Measurements from ENCODE around the gene AKT3.

Gene AKT3

DNA sequence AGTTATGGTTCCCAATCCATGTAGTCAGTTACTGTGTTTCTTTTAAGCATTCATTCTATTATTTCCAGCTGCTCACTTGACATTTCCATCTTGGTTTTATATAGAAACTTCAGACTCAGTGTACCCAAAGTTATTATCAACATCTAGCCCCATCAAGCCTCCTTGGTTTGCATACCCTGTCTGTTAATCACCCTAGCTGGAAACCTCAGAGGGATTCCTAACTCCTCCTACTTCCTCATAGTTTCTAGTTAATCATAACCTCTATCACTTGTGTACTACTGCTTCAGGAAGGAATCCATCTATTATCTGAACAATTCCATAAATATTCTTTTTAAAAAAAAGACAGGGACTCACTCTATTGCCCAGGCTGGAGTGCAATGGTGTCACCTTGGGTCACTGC, 300.9 kb downstream of the AKT3 start:
- no peak for DNase-seq

DNA sequence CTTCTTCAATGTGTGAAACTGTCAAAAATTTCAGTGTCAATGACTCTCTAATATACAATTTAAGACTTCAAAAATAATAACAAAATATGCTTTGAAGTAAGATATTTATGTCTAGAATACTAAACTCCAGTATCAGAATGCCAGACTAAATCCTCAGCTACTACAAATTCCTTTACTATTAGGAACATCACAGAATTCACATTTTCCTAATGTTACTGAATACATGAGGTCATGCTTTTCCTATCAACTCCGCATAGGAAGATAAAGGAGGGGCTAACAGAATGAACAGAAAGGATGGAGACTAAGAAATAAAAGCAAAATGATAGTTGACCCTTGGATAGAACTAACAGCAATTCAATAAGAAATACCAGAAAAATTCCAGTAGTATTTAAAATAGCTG, 301.5 kb downstream of the AKT3 start:
- no peak for DNase-seq

DNA sequence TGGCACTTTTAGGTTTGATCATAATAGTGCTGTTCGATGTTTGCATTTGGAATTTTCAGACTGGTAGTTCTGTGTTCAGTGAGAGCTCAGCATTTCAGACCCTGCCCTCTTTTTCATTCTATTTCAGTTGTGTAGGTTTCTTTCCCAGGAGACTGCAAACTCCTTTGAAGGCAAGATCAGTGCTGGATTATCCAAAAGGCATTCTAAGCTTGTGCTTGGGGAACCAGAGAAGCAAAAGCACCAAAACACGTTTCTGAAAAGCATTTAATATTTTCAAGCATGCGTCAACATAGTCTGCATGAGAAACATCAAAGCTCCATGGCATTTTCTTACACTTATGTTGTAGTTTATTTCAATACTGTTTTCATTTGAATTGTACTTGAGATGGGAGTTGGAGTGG, 302.2 kb downstream of the AKT3 start:
- DNase-seq = no peak

DNA sequence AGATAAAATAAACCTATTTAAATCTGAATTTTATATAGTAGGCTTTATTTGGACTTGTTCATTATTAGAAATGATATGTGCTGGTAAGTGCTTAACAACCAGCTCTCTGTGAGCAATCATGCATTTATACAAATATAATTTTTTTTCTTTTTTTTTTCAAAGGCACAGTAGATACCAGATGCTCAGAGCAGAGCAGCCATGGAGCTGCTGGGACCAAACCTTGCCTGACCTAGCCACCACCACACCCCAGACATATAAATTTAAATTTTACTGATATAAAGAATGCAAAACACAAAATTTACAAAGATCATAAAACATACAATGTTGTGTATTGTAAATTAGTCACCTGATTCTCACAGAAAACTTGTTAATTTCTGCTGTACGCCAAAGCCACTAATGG, 303.6 kb downstream of the AKT3 start:
- no peak for DNase-seq

DNA sequence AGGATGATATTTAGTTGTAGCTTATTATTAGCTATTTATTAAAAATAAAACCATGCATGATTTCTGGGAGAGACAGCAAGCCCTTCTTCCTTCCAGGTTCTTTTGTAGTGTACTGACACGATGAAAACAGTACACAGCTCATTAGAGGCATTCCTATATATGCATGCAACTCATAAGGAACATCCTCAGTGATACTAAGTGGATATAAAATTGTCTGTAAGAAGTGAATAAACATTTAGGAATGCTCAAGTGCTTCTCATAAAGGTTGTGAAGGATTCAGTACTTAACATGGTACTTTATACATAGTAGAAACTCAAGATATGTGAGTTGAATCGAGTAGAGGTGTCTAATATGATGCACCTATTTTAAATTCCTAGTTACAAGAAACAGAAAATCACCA, 306.5 kb downstream of the AKT3 start:
- no peak for DNase-seq

DNA sequence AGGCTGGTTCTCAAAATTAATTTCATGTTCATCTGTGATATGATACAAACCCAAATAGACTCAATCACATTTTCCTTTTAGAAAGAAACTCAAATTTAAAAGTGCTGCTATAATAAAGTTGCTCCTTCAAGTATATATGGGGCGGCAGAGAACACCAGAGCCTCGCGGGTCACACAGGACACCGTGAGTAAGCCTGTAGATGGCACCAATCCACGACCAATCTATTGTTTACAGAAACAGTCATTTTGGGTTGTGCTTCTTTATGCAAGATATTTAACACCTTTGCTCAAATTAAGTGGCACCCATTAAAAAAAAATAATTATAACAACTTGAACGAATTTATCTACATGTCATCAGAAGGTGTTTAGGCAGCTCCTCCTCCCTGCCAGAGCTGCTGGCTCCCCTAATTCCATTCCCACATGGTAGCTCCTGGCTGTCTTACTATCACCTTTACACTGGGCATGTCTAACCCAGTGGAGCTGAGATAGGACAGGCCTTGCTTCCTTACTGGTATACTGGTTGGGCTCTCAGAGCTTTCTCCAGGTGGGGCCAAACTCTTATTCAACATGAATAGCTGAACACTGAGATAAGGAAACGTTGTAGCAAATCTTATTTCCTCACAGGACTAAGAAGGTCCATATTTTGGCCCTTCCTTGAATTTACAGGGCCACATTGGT, 307.2 kb downstream of the AKT3 start:
- DNase-seq = no peak

DNA sequence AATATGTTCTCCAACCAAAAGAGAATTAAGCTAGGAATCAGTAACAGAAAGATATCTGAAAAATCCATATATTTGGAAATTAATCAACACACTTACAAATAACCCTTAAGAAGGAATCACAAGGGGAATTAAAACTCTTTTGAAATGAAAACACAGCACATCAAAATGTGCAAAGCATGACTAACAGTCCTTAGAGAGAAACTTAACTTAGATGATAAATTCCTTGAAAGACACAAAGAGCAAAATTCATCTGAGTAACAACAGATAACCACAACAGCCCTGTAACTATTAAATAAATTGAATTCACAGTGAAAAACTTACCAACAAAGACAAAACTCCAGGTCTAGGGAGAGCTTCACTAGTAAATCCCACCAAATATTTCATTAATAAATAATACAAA, 310.4 kb downstream of the AKT3 start:
- no peak for DNase-seq

DNA sequence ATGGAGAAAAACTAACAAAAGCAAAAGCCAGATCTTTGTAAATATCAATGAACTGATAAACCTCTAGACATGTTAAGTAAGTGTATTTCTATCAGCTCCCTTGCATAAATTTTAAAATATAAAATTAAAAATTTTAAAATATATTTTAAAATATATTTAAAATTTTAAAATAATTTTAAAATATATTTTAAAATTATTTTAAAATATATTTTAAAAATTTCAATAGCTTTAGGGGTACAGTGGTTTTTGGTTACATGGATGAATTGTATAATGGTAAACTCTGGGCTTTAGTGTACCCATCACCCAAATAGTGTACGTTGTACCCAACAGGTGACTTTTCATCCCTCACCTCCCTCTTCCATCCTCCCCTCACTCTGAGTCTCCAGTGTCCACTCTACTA, 315.0 kb downstream of the AKT3 start:
- no peak for DNase-seq

DNA sequence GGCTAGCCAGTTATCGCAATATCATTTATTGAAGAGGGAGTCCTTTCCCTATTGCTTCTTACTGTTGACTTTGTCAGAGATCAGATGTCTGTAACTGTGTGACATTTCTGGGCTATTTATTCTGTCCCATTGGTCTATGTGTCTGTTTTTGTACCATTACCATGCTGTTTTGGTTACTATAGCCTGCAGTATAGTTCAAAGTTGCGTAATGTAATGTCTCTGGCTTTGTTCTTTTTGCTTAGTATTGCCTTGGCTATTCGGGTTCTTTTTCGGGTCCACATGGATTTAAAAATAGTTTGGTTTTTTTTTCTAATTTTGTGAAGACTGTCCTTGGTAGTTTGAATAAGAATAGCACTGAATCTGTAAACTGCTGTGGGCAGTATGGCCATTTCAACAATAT, 320.5 kb downstream of the AKT3 start:
- DNase-seq = no peak

DNA sequence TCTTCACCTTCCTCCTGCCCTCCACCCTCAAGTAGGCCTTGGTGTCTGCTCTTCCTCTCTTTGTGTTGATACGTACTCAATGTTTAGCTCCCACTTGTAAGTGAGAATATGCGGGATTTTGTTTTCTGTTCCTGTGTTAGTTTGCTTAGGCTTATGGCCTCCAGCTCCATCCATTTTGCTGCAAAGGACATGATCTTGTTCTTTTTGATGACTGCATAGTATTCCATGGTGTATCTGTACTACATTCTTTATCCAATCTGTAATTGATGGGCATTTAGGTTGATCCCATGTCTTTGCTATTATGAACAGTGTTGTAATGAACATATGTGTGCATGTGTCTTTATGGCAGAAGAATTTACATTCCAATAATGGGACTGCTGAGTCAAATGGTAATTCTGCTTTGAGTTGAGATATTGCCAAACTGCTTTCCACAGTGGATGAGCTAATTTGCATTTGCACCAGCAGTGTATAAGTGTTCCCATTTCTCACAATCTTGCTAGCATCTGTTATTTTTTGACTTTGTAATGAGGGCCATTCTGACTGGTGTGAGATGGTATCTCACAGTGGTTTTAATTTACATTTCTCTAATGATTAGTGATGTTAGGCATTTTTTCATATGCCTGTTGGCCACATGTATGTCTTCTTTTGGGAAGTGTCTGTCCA, 321.5 kb downstream of the AKT3 start:
- peak in 1 of 5 experiments; percentile 26 for DNase-seq

DNA sequence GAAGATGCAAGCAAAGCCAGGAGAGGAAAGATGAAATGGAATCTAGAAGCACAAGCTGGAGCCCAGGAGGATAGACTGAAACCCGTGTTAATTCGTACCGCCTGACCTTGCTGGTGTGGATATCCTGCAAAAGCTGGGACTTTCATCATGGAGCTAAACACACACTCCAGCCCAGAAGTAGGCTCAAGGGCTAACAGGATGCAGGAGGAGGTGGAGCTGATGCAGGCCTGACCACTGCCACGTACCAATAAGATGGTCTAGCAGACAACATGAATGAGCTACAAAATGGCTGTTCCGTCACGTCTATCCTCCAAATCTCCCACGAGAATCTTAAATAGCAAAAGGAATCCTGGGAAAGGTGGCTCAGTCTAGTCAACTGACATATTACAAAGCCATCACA, 323.9 kb downstream of the AKT3 start:
- no peak for DNase-seq

DNA sequence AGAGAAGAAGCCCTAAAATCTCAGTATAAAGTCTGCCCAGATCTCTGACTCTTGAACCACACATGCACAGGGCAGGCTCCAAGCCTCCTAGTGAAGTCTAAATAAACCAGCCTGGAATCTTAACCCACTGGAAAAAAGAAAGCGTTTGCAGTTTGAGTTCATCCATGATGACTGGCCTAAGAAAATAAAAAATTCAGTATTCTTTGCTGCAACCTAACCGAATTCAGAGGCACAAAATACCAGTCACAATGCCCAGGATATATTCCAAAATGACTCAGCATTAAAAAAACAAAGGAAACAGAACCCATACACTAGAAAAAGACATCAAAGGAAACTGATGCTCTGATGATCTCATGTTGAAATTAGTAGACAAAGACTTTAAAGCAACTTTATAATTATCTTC, 325.0 kb downstream of the AKT3 start:
- DNase-seq = peak in 1 of 5 experiments; percentile 17

DNA sequence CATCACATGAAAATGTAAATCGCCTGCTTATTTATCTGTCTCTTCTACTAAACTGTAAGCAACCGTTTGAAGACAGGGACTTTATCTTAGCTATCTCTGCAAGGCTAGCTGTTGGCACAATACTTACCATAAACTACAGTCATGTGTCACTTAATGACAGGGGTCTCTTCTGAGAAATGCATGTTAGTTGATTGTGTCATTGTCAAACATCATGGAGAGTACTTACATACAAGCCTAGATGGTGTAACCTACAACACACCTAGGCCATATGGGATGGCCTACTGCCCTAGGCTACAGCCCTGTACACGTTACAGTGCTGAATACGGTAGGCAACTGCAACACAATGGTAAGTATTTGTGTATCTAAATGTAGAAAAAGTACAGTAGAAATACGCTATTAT, 326.3 kb downstream of the AKT3 start:
- DNase-seq = no peak

DNA sequence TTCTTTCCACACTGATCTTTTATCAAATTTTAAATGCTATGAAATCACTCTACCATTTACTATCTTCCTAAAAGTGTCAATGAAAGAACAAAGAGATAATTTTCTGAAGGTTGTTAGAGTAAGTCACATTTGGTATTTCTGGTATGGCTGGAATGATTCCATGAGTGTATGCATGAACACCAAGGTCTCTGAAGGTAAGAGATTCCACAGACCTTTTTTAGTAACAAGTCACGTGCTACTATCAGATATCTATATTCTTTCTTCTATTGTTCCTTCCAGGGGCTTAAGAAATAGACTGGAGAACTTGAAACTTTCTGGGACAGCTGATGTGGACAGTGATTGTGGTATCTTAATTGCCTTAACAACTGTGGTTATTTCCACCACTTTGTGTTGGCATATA, 329.2 kb downstream of the AKT3 start:
- DNase-seq = no peak

DNA sequence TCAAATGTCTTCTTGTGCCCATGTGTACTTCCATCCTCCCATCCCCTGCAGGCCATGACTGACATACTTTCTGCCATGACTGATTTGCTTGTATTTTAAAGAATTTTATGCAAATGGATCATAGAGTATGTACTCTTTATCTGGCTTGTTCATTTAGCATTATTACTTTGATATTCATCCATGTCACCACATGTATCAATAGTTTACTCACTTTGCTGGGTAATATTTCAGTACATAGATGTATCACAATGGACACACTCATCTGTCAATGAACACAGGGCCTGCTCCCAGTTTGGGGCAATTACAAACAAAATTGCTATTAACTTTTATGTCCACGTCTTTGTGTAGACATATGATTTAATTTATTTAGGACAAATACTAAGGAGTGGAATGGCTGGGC, 335.1 kb downstream of the AKT3 start:
- DNase-seq = no peak

DNA sequence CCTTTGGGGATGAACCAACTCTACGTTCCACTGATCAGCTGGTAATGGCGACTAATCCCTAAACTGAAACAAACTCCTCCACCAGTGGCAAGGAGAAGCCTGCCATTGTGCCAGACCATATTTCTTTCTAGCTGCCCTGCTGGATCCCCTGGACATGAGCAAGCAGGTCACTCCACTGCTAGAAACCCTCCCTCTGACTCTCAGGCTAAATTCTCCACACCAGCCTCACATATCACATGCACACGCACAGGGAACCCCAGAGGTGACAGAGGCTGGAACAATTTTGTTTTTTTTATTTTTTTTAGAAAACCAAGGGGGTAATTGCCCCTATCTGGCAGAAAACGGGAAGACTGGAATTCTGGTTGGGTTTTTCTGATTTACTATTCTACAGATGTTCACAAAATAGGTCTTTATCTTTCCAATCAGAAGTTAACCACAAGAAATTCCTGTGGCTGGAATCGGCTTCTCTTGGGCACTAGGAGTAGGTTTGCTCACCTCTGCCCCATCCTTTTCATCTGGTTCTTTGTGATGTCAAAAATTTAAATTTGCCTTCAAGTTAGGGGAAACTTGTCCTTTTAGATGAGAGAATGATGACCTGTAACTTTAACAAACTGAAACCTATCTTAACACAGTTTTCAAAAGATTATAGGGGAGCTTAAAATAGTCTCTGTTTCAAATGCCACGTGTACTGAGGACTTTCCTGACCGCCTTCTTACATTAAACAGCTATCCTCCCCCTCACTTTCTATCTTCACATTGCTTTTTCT, 336.1 kb downstream of the AKT3 start:
- no peak for DNase-seq

DNA sequence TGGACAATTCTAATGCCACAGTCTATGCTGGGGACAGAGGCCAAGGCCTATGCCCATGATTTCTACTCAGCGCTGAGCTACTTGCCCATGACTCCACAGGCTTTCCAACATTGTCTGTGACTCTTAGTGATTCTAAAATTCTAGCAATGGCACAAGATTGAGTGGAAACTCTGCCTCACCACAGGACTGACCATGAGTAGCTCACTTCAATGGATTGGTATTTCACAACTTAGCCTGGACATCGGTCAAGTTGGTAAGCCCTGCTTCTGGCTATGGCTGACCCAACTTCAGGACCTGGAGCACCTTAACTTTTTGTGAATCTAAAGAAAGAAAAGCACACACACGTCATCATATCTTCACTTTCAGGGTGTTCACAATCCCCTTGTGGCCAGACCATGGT, 339.1 kb downstream of the AKT3 start:
- no peak for DNase-seq

DNA sequence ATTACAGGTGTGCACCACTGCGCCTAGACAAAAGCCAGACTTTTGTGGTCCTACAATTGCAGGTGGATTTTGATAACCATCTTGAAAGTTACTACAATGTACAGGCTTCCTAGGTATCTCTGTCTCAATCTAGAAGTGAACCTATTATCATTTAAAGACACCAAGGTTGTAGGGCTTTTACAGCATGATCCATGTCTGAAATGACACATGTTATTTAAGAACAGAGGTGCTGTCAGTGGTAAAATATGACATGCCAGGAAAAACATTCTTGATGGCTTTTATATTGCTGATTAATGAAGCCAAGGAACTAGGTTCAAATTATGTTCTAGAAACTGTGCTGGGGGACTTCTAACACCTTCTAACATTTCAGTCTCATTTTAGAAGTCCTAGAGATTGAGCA, 341.1 kb downstream of the AKT3 start:
- no peak for DNase-seq

DNA sequence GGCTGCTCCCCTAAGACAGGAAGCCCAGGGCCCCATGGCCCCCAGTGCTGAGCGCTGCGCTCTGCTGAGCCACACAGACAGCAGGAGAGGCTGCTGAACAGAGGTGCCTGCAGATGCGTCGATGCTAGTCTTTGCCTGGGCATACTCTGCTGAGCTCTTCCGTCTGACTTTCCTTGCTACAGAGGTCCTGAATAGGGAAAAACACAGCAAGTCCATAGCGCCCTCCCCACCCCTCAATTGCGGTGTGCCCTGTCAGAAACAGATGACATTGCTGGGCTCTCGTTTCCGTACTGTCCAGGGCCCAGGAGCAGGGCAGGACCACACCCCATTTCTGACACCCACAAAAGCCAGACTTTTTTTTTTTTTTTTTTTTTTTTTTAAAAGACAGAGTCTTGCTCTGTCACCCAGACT, 341.7 kb downstream of the AKT3 start:
- peak in 1 of 5 experiments; percentile 50 for DNase-seq

DNA sequence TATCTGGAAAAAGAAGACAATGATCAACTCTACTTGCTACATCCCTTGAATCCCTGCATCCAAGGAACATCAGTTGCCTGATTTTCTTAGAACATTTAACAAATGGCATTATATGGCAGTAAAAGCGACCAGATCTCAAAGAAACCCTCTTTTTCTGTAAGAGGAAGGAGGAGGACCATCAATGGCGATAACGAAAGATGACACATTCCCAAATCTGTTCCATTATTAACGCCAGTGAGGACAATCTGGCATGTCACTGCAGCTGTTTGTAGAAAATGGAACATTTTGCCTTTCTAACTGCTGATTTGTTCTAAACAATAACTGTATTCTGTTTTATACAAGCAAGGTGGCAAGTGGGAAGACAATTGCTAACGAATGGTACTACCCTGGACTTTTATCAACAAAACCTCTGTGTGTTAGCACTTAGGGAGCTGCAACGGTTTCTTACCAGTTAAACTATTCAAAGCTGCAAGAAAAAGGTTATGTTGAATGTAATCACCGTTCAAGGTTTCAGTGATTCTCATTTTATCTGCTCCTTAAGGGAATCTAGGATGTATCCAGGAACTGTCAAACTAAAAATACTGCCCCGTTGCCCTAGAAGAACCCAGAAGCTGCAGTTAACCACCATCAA, 342.3 kb downstream of the AKT3 start:
- DNase-seq = no peak

DNA sequence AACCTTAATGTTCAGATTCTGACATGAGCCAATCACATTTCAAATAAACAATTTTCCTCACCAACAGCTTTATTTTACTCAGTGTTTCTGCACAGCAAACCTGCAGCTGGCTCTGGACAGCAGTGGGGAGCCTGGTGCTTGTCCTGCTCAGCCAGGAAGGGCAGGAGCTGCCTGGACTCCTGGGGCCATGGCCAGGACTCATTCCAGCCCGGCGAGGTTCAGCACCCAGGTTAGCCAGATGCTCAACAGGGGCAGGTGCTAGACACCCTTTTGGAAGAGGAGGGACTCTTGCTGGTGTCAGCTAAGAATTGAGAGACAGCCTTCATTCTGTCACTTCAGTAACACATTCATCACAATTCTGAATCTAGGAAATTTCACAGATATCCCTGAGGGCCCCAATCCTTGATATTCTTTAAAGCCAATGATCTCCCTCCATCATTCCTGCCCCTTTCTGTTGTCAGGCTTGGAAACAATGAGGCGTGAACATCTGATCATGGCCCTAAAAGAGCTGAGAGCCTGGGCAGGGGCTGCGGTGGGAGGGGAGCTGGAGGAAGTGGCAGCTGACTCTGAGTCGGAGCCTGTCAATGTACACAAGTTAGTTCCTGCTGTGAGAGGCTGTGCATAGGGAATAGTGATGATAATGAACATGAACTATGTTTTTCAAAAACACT, 342.9 kb downstream of the AKT3 start:
- no peak for DNase-seq

DNA sequence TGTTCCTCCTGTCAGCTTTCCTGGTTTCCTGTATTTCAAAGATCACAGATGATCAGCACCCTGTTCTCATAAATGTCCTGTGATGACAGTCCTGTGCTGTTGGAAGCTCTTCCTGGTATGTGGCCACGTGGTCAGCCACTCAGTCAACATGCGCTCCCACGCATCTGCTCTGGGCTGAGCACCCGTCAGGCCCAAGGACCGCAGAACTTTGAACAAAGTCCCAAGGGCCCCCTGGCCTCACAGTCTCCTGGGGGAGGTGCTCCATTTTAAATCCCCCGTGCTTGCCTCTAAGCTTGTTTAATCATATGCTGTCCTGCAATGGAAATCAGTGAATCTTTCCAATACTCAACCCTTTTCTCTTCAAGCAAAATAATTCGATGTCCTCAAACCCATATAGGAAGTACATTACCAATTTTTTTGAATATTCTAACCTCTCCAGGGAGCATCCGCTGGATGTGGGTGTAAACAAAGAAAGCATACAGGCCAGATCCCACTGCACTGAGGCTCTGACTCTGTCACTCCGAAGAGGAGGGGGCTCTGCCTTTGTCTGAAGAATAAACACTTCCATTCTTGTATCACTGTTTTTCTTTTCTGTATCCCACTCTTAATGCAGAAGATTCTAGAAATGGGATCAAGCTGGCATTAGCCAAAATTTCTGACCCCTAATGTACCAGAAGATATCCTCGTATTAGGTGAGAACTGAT, 343.9 kb downstream of the AKT3 start:
- no peak for DNase-seq
